Cardiac muscle cell (in vitro differentiated cells and primary cell): ENCODE measurements around the gene LILRB2. TPM values are rescaled to one million over a fixed set of nuclear protein-coding genes. Genes with fewer than 3 reads are reported as not detected.
"Not testable (repeated sequence)": the region's sequence is repeated elsewhere in the genome, so short reads cannot be mapped to it uniquely, and the experiment has no call there.

Experiments
- DNase-seq, 2 donors: peaks; one replicate each; pipeline versions ENCODE4 v3.0.0 to v3.0.0-alpha.2; 2010 to 2017; ENCODE audit warnings: low read depth in 1 of 2, low spot score in 1 of 2
- H3K27ac ChIP-seq: fragments of 200-600 bp; sonication (generic); 2 replicates; pipeline ENCODE4 v1.5.1; 2016
- H3K27me3 ChIP-seq: fragments of 200-600 bp; sonication (generic); 2 replicates; pipeline ENCODE4 v1.6.0; 2016; ENCODE audit warnings: control low read depth
- H3K36me3 ChIP-seq: fragments of 200-600 bp; sonication (generic); 2 replicates; pipeline ENCODE4 v1.5.1; 2016; ENCODE audit warnings: control low read depth
- H3K4me1 ChIP-seq: fragments of 200-600 bp; sonication (generic); 2 replicates; pipeline ENCODE4 v1.8.1; 2017; ENCODE audit warnings: low read depth, mild to moderate bottlenecking, mixed run types
- H3K4me3 ChIP-seq: fragments of 200-600 bp; sonication (generic); 2 replicates; pipeline ENCODE4 v1.5.1; 2016; ENCODE audit warnings: mild to moderate bottlenecking
- H3K9me3 ChIP-seq: fragments of 200-600 bp; sonication (generic); 2 replicates; pipeline ENCODE4 v1.5.1; 2017; ENCODE audit warnings: low read depth, mild to moderate bottlenecking, control low read depth
- polyA plus RNA-seq: library from polyadenylated mRNA; unstranded; fragments of >200 nt; fragmentation: Nextera tagmentation; extraction: Ambion mirVana; gene quantifications from 2 replicates; pipeline ENCODE4 v1.2.1, GENCODE V29; 2016
- total RNA-seq: library from RNA; depleted of rRNA; stranded (reverse); fragments of >200 nt; gene quantifications from 2 replicates; pipeline ENCODE4 v1.2.3, GENCODE V29; 2016
- TF ChIP-seq, protein P1 (sequence below): IDR thresholded peaks from 2 replicates; pipeline ENCODE4 v1.5.1; 2012; ENCODE audit warnings: low read depth, mild to moderate bottlenecking, low read length

The LILRB2 gene
- total RNA-seq (not detected in 2 replicates), polyA plus RNA-seq (not detected in 2 replicates)

DNA sequence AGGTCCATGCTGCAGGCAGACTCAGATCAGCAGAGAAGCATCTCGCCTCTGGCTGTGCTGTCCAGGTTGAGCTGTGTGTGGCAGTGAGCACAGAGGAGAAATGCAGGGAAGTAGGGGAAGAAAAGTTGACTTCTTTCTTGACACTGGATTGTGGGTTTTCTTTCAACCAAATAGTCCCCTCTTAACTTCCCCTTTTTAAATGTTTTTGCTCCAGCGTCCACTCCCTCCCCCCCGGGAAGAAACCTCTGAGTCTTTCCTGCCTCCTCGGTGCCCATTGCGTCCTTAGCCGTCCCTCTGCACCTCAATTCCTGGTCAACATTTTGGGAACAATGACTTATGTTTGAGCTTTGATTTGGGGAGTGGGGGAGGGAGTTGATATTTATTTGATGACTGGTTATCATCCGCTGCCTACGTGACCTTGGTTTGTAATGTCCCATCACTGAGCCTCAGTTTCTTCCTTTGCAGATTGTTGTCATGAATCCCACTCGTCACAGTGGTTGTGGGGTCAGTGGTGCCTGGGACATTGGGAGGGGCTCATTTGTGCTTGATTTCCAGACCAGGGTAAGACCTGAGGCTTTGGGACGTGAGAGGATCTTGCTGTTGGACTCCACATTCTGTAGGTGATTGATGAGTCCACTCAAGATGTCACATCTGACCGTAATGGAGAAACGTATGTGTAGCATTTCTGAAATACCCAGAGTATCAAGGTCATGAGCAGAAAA is at the start of gene LILRB2:
Gene LILRB2, minus strand, starts transcription at position 104 of the 722 bp plus-strand sequence. CDS start 614 bp downstream, outside the sequence.
- Histone ChIP-seq H3K4me1 (no peaks in the 10 kb centered on the region), H3K9me3 (no peaks in the 10 kb centered on the region), H3K4me3 (no peak within 1 kb of the TSS), H3K27ac (no peak within 1 kb of the TSS), H3K36me3 (no peaks in the 10 kb centered on the region), H3K27me3 (peaks cover 13% of the 10 kb centered on the region)
- TF ChIP-seq, protein P1, sequence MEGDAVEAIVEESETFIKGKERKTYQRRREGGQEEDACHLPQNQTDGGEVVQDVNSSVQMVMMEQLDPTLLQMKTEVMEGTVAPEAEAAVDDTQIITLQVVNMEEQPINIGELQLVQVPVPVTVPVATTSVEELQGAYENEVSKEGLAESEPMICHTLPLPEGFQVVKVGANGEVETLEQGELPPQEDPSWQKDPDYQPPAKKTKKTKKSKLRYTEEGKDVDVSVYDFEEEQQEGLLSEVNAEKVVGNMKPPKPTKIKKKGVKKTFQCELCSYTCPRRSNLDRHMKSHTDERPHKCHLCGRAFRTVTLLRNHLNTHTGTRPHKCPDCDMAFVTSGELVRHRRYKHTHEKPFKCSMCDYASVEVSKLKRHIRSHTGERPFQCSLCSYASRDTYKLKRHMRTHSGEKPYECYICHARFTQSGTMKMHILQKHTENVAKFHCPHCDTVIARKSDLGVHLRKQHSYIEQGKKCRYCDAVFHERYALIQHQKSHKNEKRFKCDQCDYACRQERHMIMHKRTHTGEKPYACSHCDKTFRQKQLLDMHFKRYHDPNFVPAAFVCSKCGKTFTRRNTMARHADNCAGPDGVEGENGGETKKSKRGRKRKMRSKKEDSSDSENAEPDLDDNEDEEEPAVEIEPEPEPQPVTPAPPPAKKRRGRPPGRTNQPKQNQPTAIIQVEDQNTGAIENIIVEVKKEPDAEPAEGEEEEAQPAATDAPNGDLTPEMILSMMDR, result no peak
- no peak for DNase-seq

DNA sequence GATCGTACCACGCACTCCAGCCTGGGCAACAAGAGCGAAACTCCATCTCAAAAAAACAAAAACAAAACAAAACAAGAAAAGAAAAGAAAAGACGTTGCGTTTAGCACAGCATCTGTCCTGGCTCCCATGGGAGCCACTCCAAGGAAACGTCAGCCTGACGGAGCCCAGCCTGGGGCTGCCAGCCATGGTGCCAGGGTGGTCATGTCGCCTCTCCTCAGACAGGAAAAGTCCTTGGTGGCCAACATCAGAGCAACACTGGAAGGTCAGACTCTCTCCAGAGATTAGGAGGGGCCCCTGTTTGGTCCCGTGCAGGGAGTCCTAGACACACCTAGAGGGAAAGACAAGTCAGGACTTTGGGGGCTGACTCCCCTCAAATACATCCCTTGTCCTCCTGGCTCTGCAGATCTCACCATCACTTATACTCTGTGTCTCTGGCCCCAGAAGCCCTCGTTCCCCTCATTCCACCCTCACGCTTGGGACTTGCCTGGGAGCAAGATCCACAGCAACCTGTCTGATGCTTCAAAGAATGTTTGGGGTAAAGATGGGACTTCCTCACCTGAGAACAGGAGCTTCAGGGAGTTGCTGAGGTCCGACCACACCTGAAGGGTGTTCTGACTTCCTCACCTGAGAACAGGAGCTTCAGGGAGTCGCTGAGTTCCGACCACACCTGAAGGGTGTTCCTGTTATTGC is 48.7 kb upstream of the LILRB2 start:
- Histone ChIP-seq H3K27ac (no peak overlapping the region), H3K36me3 (no peaks in the 10 kb centered on the region), H3K9me3 (no peaks in the 10 kb centered on the region), H3K4me3 (no peak overlapping the region), H3K27me3 (no peaks in the 10 kb centered on the region), H3K4me1 (no peaks in the 10 kb centered on the region)
- TF ChIP-seq, protein P1, result no peak
- no peak for DNase-seq

DNA sequence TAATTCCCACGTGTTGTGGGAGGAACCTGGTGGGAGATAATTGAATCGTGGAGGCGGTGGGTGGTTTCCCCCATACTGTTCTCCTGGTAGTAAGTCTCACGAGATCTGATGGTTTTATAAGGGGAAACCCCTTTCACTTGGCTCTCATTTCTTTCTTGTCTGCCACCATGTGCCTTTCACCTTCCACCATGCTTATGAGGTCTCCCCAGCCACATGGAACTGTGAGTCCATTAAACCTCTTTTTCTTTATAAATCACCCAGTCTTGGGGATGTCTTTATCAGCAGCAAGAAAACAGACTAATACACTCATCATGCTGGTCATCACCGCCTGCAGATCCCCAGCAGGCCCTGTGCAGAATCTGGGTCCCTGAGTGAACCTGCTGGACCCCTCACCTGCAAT is 47.9 kb upstream of the LILRB2 start:
- H3K36me3 ChIP-seq, H3K9me3 ChIP-seq, H3K27me3 ChIP-seq, DNase-seq, H3K4me3 ChIP-seq, H3K4me1 ChIP-seq, H3K27ac ChIP-seq: not testable (repeated sequence)

DNA sequence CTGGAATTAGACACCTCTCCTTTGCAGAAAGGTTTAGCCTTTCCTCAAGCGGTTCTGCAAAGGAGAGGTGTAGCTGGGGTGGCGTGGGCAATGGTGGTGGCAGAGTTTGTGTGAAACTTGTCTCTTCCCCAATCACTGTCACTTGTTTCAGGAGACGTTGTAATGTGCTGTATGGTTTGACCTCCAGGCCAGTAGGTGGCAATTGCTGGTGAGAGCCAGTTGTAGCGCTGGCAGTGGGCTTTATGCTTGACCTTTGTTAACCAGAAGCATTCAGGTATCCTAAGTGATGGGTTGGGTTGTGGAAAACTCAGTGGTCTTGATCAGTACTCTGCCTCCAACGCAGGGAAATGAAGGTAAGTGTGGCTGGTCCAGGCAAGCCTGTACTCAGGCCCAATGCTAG is 44.7 kb upstream of the LILRB2 start:
- TF ChIP-seq, protein P1, result no peak
- no peaks in the 10 kb centered on the region for H3K36me3 ChIP-seq
- no peaks in the 10 kb centered on the region for H3K27me3 ChIP-seq
- no peak overlapping the region for H3K4me3 ChIP-seq
- DNase-seq, result no peak
- H3K4me1 ChIP-seq, result no peaks in the 10 kb centered on the region
- no peak overlapping the region for H3K27ac ChIP-seq
- no peaks in the 10 kb centered on the region for H3K9me3 ChIP-seq

DNA sequence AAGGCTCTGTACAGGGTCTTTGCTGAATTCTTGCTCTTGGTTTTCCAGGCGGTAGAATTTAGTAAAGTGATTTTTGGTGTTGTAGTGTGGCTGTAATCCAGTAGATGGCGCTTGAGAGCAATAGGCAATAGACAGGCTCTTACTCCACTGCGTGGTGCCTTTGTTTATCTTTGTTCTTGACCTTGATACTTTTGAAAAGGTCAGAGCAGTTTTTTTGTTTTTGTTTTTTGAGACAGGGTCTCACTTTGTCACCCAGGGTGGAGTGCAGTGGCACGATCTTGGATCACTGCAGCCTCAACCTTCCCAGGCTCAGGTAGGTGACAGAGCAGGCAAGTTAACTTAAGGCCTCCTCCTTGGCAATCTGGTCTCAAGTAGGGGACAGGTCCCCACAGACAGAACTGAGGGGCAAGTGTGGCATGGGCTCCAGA is 44.3 kb upstream of the LILRB2 start:
- no peak overlapping the region for H3K4me3 ChIP-seq
- H3K4me1 ChIP-seq, result no peaks in the 10 kb centered on the region
- peak; percentile 50 to 56 for DNase-seq
- no peaks in the 10 kb centered on the region for H3K36me3 ChIP-seq
- H3K27ac ChIP-seq, result no peak overlapping the region
- TF ChIP-seq, protein P1, result peak; percentile 93
- H3K27me3 ChIP-seq, result no peaks in the 10 kb centered on the region
- H3K9me3 ChIP-seq, result no peaks in the 10 kb centered on the region

DNA sequence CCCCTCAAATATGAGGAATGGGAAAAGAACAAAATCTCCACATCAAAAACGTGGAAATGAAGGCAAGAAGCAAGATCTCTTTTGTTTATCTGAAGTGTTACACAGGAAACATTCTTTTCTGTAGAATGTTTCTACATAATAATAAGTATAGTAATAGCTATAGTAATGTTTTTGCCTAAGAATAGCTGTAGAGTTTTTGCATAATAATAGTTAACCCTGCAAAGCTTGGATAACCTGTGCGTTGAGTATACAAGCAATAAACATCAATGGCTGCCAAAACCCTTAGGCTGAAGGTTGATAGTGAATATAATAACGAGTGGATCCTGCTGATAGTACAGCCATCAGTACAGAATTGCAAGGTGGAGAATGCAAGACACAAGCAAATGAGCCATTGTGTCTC is 43.2 kb upstream of the LILRB2 start:
- Histone ChIP-seq H3K36me3 (no peaks in the 10 kb centered on the region), H3K27ac (no peak overlapping the region)

DNA sequence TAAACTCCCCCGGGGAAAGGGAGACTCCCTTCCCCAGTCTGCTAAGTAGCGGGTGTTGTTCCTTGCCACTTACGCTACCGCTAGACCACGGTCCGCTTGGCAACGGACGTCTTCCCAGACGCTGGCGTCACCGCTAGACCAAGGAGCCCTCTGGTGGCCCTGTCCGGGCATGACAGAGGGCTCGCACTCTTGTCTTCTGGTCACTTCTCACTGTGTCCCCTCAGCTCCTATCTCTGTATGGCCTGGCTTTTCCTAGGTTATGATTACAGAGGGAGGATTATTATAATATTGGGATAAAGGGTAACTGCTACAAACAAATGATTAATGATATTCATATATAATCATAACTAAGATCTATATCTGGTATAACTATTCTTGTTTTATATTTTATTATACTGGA is 42.0 kb upstream of the LILRB2 start:
- not testable (repeated sequence) for H3K4me3 ChIP-seq, DNase-seq, H3K36me3 ChIP-seq, H3K27me3 ChIP-seq, H3K27ac ChIP-seq, H3K4me1 ChIP-seq, H3K9me3 ChIP-seq

More for the DNA sequence above, 43.2 kb upstream of the LILRB2 start:
- Histone ChIP-seq H3K27me3 (no peaks in the 10 kb centered on the region), H3K9me3 (no peaks in the 10 kb centered on the region), H3K4me1 (no peaks in the 10 kb centered on the region), H3K4me3 (no peak overlapping the region)
- TF ChIP-seq, protein P1, result no peak
- DNase-seq, result no peak

DNA sequence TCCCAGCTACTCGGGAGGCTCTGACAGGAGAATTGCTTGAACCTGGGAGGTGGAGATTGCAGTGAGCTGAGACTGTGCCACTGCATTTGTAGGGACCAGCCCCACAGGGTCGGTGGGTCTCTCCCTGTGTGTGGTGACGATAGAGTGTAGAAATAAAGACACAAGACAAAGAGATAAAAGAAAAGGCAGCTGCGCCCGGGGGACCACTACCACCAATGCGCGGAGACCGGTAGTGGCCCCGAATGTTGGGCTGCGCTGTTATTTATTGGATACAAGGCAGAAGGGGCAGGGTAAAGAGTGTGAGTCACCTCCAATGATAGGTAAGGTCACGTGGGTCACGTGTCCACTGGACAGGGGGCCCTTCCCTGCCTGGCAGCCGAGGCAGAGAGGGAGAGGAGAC is 41.4 kb upstream of the LILRB2 start:
- not testable (repeated sequence) for DNase-seq, H3K4me3 ChIP-seq, H3K36me3 ChIP-seq, H3K27ac ChIP-seq, H3K4me1 ChIP-seq, H3K27me3 ChIP-seq, H3K9me3 ChIP-seq
